Measurements from ENCODE around the gene GRIA3. TPM values are rescaled to one million over a fixed set of nuclear protein-coding genes. Genes with fewer than 3 reads are reported as not detected.
A peak's percentile ranks its signal among the peaks of the same experiment; 100 is the strongest.
"Not testable (repeated sequence)": the region's sequence is repeated elsewhere in the genome, so short reads cannot be mapped to it uniquely, and the experiment has no call there.

Gene GRIA3
- total RNA-seq, 6 experiments from 2014 or later: 14.4 to 25.9 (median 18.0) TPM

- H3K9me3 Mint-ChIP-seq: no peaks in the 10 kb centered on the region
- H3K4me3 Mint-ChIP-seq: peak overlapping the region; percentile 39; the same call in 1 of the 2 replicates
- peaks cover 19% of the 10 kb centered on the region for H3K4me1 Mint-ChIP-seq (ENCODE audit: low read depth)
- H3K27ac Mint-ChIP-seq: peak overlapping the region; percentile 27; the same call in 1 of the 2 replicates
- no peak for TF ChIP-seq CTCF (IDR thresholded peaks at IDR 0.05)
- H3K27me3 Mint-ChIP-seq (ENCODE audit: insufficient read depth): no peaks in the 10 kb centered on the region
- peak; percentile 13 for DNase-seq
- no peaks in the 10 kb centered on the region for H3K36me3 Mint-ChIP-seq (ENCODE audit: low read depth)
These were observed 164.4 kb downstream of the GRIA3 start for GRCh38 chrX:123348468-123348867.

GRCh38 chrX:123350226-123350625 is 166.1 kb downstream of the GRIA3 start:
- H3K36me3 Mint-ChIP-seq (ENCODE audit: low read depth): no peaks in the 10 kb centered on the region
- H3K9me3 Mint-ChIP-seq: no peaks in the 10 kb centered on the region
- H3K27ac Mint-ChIP-seq: no peak overlapping the region
- no peak overlapping the region for H3K4me3 Mint-ChIP-seq
- DNase-seq: no peak
- TF ChIP-seq CTCF (IDR thresholded peaks at IDR 0.05): no peak
- peaks cover 32% of the 10 kb centered on the region for H3K4me1 Mint-ChIP-seq (ENCODE audit: low read depth)
- H3K27me3 Mint-ChIP-seq (ENCODE audit: insufficient read depth): no peaks in the 10 kb centered on the region

GRCh38 chrX:123357941-123358340 is 173.9 kb downstream of the GRIA3 start:
- H3K4me3 Mint-ChIP-seq: no peak overlapping the region
- peaks cover 2% of the 10 kb centered on the region for H3K27me3 Mint-ChIP-seq (ENCODE audit: insufficient read depth)
- no peak for TF ChIP-seq CTCF (IDR thresholded peaks at IDR 0.05)
- H3K9me3 Mint-ChIP-seq: no peaks in the 10 kb centered on the region
- H3K36me3 Mint-ChIP-seq (ENCODE audit: low read depth): 0 out of 2 replicates have a peak, but pooled peaks cover 10% of the 10 kb centered on the region
- no peak for DNase-seq
- peaks cover 24% of the 10 kb centered on the region for H3K4me1 Mint-ChIP-seq (ENCODE audit: low read depth)
- no peak overlapping the region for H3K27ac Mint-ChIP-seq

GRCh38 chrX:123358457-123358856 is 174.4 kb downstream of the GRIA3 start:
- Mint-ChIP-seq H3K27ac (no peak overlapping the region), H3K4me1 (ENCODE audit: low read depth) (peaks cover 24% of the 10 kb centered on the region), H3K4me3 (no peak overlapping the region), H3K9me3 (no peaks in the 10 kb centered on the region), H3K27me3 (ENCODE audit: insufficient read depth) (peaks cover 2% of the 10 kb centered on the region), H3K36me3 (ENCODE audit: low read depth) (peaks cover 10% of the 10 kb centered on the region; the same call in 1 of the 2 replicates)
- DNase-seq: no peak
- TF ChIP-seq CTCF (IDR thresholded peaks at IDR 0.05): no peak

GRCh38 chrX:123361371-123361770 is 177.3 kb downstream of the GRIA3 start:
- Mint-ChIP-seq H3K4me1 (ENCODE audit: low read depth) (peaks cover 12% of the 10 kb centered on the region), H3K4me3 (no peak overlapping the region), H3K36me3 (ENCODE audit: low read depth) (peaks cover 10% of the 10 kb centered on the region; the same call in 1 of the 2 replicates), H3K9me3 (no peaks in the 10 kb centered on the region), H3K27me3 (ENCODE audit: insufficient read depth) (no peaks in the 10 kb centered on the region; the same call in 1 of the 2 replicates), H3K27ac (no peak overlapping the region)
- DNase-seq: no peak
- TF ChIP-seq CTCF (IDR thresholded peaks at IDR 0.05): no peak

- H3K27ac Mint-ChIP-seq; H3K36me3 Mint-ChIP-seq (ENCODE audit: low read depth); H3K4me1 Mint-ChIP-seq (ENCODE audit: low read depth); DNase-seq; H3K9me3 Mint-ChIP-seq; H3K4me3 Mint-ChIP-seq; H3K27me3 Mint-ChIP-seq (ENCODE audit: insufficient read depth): not testable (repeated sequence)
These were observed 202.1 kb downstream of the GRIA3 start for GRCh38 chrX:123386196-123386595.

All from HFFc6 (cell line).